Right cardiac atrium (tissue), 5 donors: ENCODE results near the gene JAKMIP2. TPM values are rescaled to one million over a fixed set of nuclear protein-coding genes. Genes with fewer than 3 reads are reported as not detected.

ENCODE experiments used
- ATAC-seq, 2 donors: fragments of 200-7000 bp; cut with Tn5 transposase; one replicate each; pipeline versions ENCODE4 v1.8.0 to v1.9.1; 2020; ENCODE audit warnings: moderate library complexity in 2 of 2, mild to moderate bottlenecking in 1 of 2
- DNase-seq, 3 donors: peaks; one replicate each; pipeline ENCODE4 v3.0.0-alpha.2; 2020
- H3K27ac ChIP-seq: one replicate; pipeline ENCODE4 v1.5.1; 2013; ENCODE audit warnings: mild to moderate bottlenecking, low read length, control low read depth, moderate library complexity
- H3K27me3 ChIP-seq: one replicate; pipeline ENCODE4 v1.6.1; 2013; ENCODE audit not compliant: control insufficient read depth, insufficient read depth
- H3K4me1 ChIP-seq: one replicate; pipeline ENCODE4 v1.6.1; 2013; ENCODE audit warnings: low read length; ENCODE audit not compliant: control insufficient read depth, insufficient read depth
- H3K4me3 ChIP-seq: one replicate; pipeline ENCODE4 v1.5.1; 2013; ENCODE audit warnings: low read length, control low read depth
- H3K9me3 ChIP-seq: one replicate; pipeline ENCODE4 v1.6.1; 2013; ENCODE audit warnings: low read length; ENCODE audit not compliant: control insufficient read depth
- WGBS: extraction: QIAGEN DNeasy Blood & Tissue Kit; methylation state at CpG from one replicate; pipeline ENCODE4 v1.1.7; 2013; 5-methylcytosine and 5-hydroxymethylcytosine counted together
- intact Hi-C, 4 donors: fragments of 100-400 bp; cut with DNase I; formaldehyde crosslinking; loops; one replicate each; pipeline versions ENCODE4 v1.11.0 to v1.14.0; 2022 to 2023
- polyA plus RNA-seq: library from polyadenylated mRNA; stranded (reverse); fragments of 200-250 nt; gene quantifications from one replicate; pipeline ENCODE4 v1.2.3, GENCODE V29; 2013
- total RNA-seq, 4 donors: library from RNA; stranded (reverse); fragmentation: NEBNext Ultra II Directional; extraction: Animal tissue kit (Norgen Biotek cat#: 25700); gene quantifications; one replicate each; pipeline ENCODE4 v1.2.1, GENCODE V29; 2021
- donor health status: healthy with polysubstance abuse.
- donor health status: DM: no; HTN: yes; CAD: no.
- donor health status: DM: no; HTN: no; CAD: no.
- donor health status: DM: no; HTN: yes; CAD: no; lungs with severe emphysema.
- donor health status: DM: yes; HTN: yes; CAD: no.

The JAKMIP2 gene
- total and polyA plus RNA-seq, 5 donors = 0.32 to 1.3 (median 0.88) TPM

DNA sequence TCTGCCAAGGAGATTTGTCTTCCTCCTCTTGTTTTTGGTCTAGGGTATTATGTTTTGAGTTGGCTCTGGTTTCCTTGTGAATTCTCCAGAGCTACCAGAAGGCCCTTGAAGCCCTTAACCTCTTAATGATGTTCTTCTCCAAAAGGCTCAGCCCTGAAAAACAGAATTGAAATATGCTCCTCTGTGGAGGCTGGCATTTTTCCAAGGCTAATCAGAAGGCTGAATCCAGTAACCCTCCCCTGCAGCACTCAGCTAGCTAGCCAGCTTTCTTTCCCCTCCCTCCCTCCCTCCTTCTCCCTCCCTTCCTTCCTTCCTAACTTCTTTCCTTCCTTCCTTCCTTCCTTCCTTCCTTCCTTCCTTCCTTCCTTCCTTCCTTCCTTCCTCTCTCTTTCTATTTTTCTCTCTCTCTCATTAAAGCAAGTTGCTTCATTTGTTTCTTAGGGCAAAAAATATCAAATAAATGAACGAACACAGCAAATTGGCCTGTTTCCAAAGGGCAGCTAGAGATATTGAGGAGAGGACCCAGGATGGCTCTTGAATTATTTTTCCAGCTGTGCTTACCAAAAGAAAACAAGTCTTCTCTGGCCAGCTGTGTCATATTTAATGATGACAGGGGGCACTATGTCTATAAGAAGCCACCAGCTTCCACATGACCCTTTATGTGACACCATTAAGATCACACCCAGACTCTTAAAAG is 38.7 kb downstream of the JAKMIP2 start:
- WGBS = 27% methylated on average over 1 of the region's 1 CpG
- Histone ChIP-seq H3K9me3 (no peaks in the 10 kb centered on the region), H3K27ac (no peak overlapping the region), H3K4me3 (no peak overlapping the region), H3K4me1 (no peaks in the 10 kb centered on the region), H3K27me3 (no peaks in the 10 kb centered on the region)
- DNase-seq = no peak
- ATAC-seq = no peak
- intact Hi-C loops = no loop called here

DNA sequence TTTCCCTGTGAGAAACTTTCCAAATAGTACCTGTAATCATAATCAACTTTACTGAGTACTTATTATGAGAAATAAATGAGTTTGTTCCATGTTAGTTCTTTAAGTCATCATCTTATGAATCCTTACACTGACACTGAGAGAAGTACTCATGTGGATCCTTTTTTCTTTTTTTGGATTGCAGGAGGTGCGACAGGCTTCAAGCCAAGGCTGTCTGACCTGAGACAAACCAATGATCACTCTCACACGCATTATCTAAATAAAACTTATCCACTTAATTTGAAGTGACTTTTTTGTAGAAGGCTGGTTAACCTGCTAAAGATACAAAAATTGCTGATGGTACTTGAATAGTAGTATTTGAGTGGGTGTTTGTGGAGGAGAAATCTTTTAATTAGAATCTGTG is 39.5 kb downstream of the JAKMIP2 start:
- no peak overlapping the region for H3K4me3 ChIP-seq
- no peak overlapping the region for H3K27ac ChIP-seq
- no peaks in the 10 kb centered on the region for H3K4me1 ChIP-seq
- ATAC-seq (no peak), DNase-seq (no peak)
- intact Hi-C loops = no loop called here
- no peaks in the 10 kb centered on the region for H3K9me3 ChIP-seq
- H3K27me3 ChIP-seq = no peaks in the 10 kb centered on the region
- WGBS = 63% methylated on average over 2 of the region's 2 CpGs

DNA sequence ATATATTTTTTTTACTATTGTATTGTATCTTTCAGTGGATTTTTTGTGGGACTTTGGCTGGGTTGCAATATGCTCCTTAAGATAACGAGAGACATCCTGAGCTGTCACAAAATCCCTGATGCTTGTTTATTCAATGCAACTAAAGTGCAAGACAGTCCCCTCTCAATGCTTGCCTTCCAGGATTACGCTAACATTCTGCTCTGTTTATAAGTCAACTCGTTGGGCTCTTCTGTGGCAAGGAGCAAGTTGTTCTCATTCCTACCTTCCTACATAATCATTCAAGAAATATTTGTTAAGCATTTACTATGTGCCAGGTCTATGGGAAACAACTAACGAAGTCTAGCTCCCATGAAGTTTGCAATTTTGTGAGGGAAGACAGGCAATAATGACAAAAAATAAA is 40.4 kb downstream of the JAKMIP2 start:
- H3K9me3 ChIP-seq = no peaks in the 10 kb centered on the region
- no peak overlapping the region for H3K4me3 ChIP-seq
- H3K27ac ChIP-seq = no peak overlapping the region
- DNase-seq = no peak
- no peaks in the 10 kb centered on the region for H3K4me1 ChIP-seq
- ATAC-seq = no peak
- no peaks in the 10 kb centered on the region for H3K27me3 ChIP-seq
- WGBS = 81% methylated on average over 4 of the region's 4 CpGs
- intact Hi-C loops = no loop called here

DNA sequence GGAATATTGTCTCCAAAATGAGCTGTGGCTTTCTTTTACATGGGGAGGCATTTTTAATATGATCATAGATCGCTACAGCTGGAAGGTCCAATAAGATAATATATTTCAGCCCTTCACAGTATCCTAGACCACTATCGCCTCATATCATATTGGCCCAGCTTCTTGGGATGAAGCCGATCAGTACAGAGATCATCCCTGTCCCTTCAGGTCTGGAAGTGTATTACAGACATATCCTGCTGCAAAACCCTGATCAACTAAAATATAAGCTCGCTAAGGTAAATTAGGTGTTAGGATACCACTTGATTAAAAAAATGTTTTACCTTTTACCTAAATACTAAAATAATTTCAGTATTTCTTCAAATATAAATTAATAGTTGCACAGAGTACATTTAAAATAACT is 41.7 kb downstream of the JAKMIP2 start:
- H3K27me3 ChIP-seq = no peaks in the 10 kb centered on the region
- no peaks in the 10 kb centered on the region for H3K4me1 ChIP-seq
- DNase-seq (no peak), ATAC-seq (no peak)
- H3K4me3 ChIP-seq = no peak overlapping the region
- WGBS = 94% methylated on average over 4 of the region's 4 CpGs
- no peaks in the 10 kb centered on the region for H3K9me3 ChIP-seq
- intact Hi-C loops = no loop called here
- no peak overlapping the region for H3K27ac ChIP-seq

DNA sequence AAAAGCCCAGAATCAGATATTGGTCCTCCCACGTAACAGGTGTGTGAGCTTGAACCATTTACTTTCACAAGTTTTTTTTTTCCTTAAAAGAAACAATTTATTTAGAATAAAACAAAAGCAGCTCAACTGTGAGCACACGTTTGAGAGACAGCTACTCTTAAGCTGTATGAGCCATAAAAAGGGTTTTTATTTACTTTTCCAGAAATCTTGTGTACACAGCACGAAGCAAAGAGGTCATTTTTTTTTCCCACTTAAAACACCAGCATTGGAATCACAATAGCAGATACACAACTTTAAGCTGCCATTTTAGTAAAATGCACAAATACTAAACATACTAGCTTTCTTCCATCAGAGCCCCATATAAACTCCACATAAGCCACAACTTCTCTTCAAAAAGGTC is 44.6 kb downstream of the JAKMIP2 start:
- ATAC-seq (no peak), DNase-seq (no peak)
- no peak overlapping the region for H3K4me3 ChIP-seq
- no peaks in the 10 kb centered on the region for H3K4me1 ChIP-seq
- intact Hi-C loops = no loop called here
- H3K27ac ChIP-seq = no peak overlapping the region
- H3K9me3 ChIP-seq = no peaks in the 10 kb centered on the region
- WGBS = 77% methylated on average over 3 of the region's 3 CpGs
- H3K27me3 ChIP-seq = no peaks in the 10 kb centered on the region

DNA sequence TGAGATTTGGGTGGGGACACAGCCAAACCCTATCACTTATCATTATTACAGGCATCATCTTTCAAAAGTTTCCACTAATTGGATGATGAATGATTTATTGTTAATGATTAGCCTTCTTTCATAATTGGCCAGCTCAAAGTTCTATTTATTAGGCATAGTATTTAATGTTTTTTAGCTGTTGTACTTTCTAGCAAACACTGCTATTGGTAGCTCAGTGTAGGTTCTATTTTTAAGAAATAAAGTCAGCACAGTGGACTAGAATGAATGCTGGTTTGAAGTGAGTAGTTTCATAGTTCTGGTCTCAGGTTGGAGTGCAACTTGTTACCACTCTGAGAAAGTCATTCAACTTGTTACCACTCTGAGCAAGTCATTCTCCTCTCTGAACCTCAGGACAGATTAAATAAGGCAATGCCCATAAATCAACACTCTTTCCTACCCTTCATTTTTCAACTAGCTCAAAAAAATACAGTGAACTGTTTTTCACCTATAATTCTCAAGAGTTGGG is 46.9 kb downstream of the JAKMIP2 start:
- intact Hi-C loops = no loop called here
- ATAC-seq = no peak

DNA sequence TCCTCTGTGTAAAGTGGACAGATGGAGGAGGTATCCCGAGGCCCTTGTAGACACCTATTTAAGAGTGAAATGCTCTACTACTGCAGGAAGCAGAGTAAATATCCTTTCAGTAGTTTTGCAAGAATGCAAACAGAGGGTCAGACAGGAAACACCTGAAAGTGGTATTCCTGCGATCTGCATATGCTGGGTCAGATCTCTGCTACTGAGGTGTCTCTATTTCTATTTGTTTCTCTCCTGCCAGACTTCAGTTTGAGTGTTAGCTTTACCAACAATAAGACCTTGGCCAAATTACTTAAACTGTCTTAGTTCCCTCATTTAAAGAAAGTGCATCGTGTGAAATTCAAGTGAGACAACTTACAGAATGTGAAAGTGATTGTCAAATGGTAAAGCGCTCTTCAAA is 47.6 kb downstream of the JAKMIP2 start:
- WGBS = 74% methylated on average over 4 of the region's 4 CpGs
- Histone ChIP-seq H3K27me3 (no peaks in the 10 kb centered on the region), H3K4me3 (no peak overlapping the region), H3K27ac (no peak overlapping the region), H3K4me1 (no peaks in the 10 kb centered on the region), H3K9me3 (no peaks in the 10 kb centered on the region)
- DNase-seq = no peak
- no peak for ATAC-seq
- intact Hi-C loops = no loop called here

More for the DNA sequence above, 46.9 kb downstream of the JAKMIP2 start:
- Histone ChIP-seq H3K27ac (no peak overlapping the region), H3K9me3 (no peaks in the 10 kb centered on the region), H3K4me3 (no peak overlapping the region), H3K27me3 (no peaks in the 10 kb centered on the region), H3K4me1 (no peaks in the 10 kb centered on the region)
- no peak for DNase-seq

DNA sequence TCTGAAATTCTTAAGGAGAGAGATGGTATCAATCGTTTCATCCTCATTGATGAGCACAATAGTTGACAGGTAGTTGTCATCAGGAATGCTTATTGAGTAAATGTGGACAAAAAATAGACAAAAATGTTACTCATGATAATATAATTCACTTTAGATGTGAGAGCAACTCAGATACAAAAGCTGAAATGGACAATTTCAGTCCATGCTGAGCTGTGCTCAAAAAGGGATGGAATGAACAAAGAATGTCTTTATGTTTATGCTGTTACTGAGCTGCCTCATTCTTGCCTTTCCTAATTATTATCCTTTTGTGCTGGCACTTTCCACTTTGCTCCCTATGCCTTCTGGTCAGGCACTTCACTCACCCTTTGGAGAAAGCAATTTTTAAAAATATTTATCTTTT is 49.5 kb downstream of the JAKMIP2 start:
- ATAC-seq (no peak), DNase-seq (no peak)
- Histone ChIP-seq H3K4me3 (no peak overlapping the region), H3K4me1 (no peaks in the 10 kb centered on the region), H3K27me3 (no peaks in the 10 kb centered on the region), H3K9me3 (no peaks in the 10 kb centered on the region), H3K27ac (no peak overlapping the region)
- intact Hi-C loops = no loop called here
- WGBS = 68% methylated on average over 1 of the region's 1 CpG

DNA sequence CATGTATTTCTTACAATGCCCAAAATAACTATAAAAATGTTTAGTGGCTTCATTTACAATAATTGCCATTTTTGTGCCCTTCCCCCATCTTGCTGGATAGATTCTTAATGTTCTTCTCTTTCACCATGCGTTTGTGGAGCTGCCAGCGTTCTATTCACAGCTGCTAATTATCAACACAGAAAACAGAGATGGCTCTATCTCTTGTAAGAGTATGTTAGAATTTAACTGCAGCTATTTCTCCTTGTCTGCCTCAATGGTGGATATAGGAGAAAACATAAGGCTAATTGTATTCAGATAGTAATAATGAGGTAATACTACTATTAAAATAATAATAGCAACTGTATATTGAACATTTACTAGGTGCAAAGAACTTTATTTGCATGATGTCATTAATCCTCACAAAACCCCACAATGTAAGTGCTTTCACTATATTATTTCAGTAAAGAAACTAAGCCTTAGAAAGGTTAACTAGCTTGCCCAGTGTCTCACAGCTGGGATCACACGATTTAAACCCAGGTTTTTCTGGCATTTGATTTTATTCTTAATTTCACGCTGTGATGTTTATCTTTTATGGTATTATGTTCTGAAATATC is 50.1 kb downstream of the JAKMIP2 start:
- Histone ChIP-seq H3K4me3 (no peak overlapping the region), H3K4me1 (no peaks in the 10 kb centered on the region), H3K27ac (no peak overlapping the region), H3K9me3 (no peaks in the 10 kb centered on the region), H3K27me3 (no peaks in the 10 kb centered on the region)
- ATAC-seq (no peak), DNase-seq (no peak)
- intact Hi-C loops = no loop called here
- WGBS = 40% methylated on average over 4 of the region's 4 CpGs

DNA sequence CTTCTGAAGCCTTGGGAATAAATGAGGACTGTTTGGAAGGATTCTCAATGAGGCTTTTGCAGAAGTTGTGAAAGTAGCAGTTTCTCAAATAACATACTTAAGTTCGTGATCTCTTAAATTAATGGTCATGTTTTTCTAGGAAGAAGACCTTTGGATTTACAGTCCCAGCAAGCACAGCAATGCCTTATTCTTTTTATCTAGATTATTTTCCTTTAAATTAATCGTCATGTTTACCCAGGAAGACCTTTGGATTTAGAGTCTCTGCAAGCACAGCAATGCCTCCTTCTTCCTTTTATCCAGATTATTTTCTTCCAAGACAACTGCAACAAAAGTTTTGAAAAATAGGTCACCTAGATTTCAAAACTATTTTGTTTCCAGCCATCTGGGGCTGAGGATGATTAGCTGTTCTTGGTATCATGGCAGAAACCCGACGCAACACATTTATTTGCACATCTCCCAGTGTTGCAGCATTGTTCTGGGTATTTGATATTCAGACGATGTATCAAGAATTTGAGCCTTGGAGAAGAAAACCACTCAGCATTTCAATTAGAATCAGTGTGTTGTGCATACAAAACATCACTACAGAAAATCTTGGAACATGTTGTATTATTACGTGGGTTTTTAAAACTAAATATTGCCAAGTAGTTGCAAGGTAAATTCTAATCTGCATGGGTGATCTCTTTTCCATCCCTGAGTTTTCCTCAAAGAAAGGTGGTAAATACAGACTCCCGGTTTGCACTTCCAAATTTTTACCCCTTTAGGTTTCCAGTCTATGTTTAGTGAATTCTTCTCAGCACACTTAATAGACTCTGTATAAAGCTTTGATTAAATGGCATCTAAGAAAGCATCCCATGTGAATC is 50.9 kb downstream of the JAKMIP2 start:
- intact Hi-C loops = no loop called here
- DNase-seq (no peak), ATAC-seq (no peak)
- Histone ChIP-seq H3K4me3 (no peak overlapping the region), H3K4me1 (no peaks in the 10 kb centered on the region), H3K9me3 (no peaks in the 10 kb centered on the region), H3K27ac (no peak overlapping the region), H3K27me3 (no peaks in the 10 kb centered on the region)
- 65% methylated on average over 7 of the region's 7 CpGs for WGBS

DNA sequence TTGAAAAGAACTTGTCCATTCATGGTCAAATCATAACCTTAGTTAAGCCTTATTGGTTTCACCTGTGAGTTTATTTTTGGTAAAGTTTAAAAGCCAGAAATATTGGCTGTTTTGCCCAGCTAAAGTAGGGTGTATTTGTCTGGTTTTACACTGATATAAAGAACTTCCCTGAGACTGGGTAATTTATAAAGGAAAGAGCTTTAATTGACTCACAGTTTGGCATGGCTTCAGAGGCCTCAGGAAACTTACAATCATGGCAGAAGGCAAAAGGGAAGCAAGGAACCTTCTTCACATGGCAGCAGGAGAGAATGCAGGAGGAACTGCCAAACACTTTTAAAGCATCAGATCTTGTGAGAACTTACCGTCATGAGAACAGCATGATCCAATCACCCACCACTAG is 55.3 kb downstream of the JAKMIP2 start:
- Histone ChIP-seq H3K27me3 (no peaks in the 10 kb centered on the region), H3K27ac (no peak overlapping the region), H3K9me3 (no peaks in the 10 kb centered on the region), H3K4me3 (no peak overlapping the region), H3K4me1 (no peaks in the 10 kb centered on the region)
- intact Hi-C loops = no loop called here
- 68% methylated on average over 1 of the region's 1 CpG for WGBS
- ATAC-seq (no peak), DNase-seq (no peak)
